H9 (cell line): ENCODE measurements around the gene RSPO3. TPM values are rescaled to one million over a fixed set of nuclear protein-coding genes. Genes with fewer than 3 reads are reported as not detected.
A peak's percentile ranks its signal among the peaks of the same experiment; 100 is the strongest.

ENCODE experiments used
- DNase-seq: peaks from one replicate; pipeline ENCODE4 v3.0.0-alpha.2; 2017
- H2AFZ ChIP-seq: one replicate; pipeline ENCODE4 v1.6.1; 2013; ENCODE audit warnings: mild to moderate bottlenecking, low read length, control low read depth, moderate library complexity
- H2AK5ac ChIP-seq: 2 replicates; pipeline ENCODE4 v1.6.1; 2013; ENCODE audit warnings: low read length, control low read depth, mixed read lengths; ENCODE audit not compliant: insufficient read length
- H2BK120ac ChIP-seq: one replicate; pipeline ENCODE4 v1.6.1; 2013; ENCODE audit warnings: low read depth, mild to moderate bottlenecking, low read length, control low read depth, inconsistent platforms; ENCODE audit not compliant: poor library complexity, severe bottlenecking
- H2BK12ac ChIP-seq: 2 replicates; pipeline ENCODE4 v1.6.1; 2013; ENCODE audit warnings: low read length, control low read depth, mixed read lengths, low read depth; ENCODE audit not compliant: insufficient read length
- H2BK15ac ChIP-seq: 2 replicates; pipeline ENCODE4 v1.6.1; 2013; ENCODE audit warnings: low read depth, low read length, control low read depth
- H2BK20ac ChIP-seq: one replicate; pipeline ENCODE4 v1.6.1; 2013; ENCODE audit warnings: low read depth, mild to moderate bottlenecking, low read length, control low read depth, inconsistent platforms; ENCODE audit not compliant: poor library complexity, severe bottlenecking
- H2BK5ac ChIP-seq: 2 replicates; pipeline ENCODE4 v1.6.1; 2013; ENCODE audit warnings: low read length, control low read depth, mixed read lengths; ENCODE audit not compliant: insufficient read length
- H3K14ac ChIP-seq: 2 replicates; pipeline ENCODE4 v1.6.1; 2013; ENCODE audit warnings: low read length, control low read depth; ENCODE audit not compliant: insufficient read depth
- H3K18ac ChIP-seq: 2 replicates; pipeline ENCODE4 v1.6.1; 2013; ENCODE audit warnings: low read depth, mild to moderate bottlenecking, mixed read lengths, low read length, control low read depth; ENCODE audit not compliant: insufficient read length
- H3K23ac ChIP-seq: 2 replicates; pipeline ENCODE4 v1.6.1; 2013; ENCODE audit warnings: low read length, control low read depth, mixed read lengths, low read depth; ENCODE audit not compliant: insufficient read length
- H3K23me2 ChIP-seq: 2 replicates; pipeline ENCODE4 v1.6.1; 2013; ENCODE audit warnings: low read depth, mild to moderate bottlenecking, mixed read lengths, low read length, control low read depth; ENCODE audit not compliant: insufficient read length, poor library complexity, severe bottlenecking
- H3K27ac ChIP-seq: 2 replicates; pipeline ENCODE4 v1.5.1; 2013; ENCODE audit warnings: low read length, control low read depth, mixed read lengths, low read depth; ENCODE audit not compliant: insufficient read length
- H3K27me3 ChIP-seq: 2 replicates; pipeline ENCODE4 v1.6.1; 2013; ENCODE audit warnings: low read length, control low read depth, inconsistent platforms; ENCODE audit not compliant: insufficient read depth
- H3K4ac ChIP-seq: 2 replicates; pipeline ENCODE4 v1.6.1; 2013; ENCODE audit warnings: low read depth, mild to moderate bottlenecking, control low read depth, inconsistent platforms, low read length, moderate library complexity
- H3K4me1 ChIP-seq: 2 replicates; pipeline ENCODE4 v1.6.1; 2013; ENCODE audit warnings: low read length, control low read depth, inconsistent platforms; ENCODE audit not compliant: insufficient read depth
- H3K4me2 ChIP-seq: 2 replicates; pipeline ENCODE4 v1.6.1; 2013; ENCODE audit warnings: low read length, control low read depth, mixed read lengths; ENCODE audit not compliant: insufficient read length, insufficient read depth
- H3K56ac ChIP-seq: 2 replicates; pipeline ENCODE4 v1.6.1; 2013; ENCODE audit warnings: low read depth, mild to moderate bottlenecking, mixed read lengths, low read length, control low read depth; ENCODE audit not compliant: insufficient read length
- H3K79me1 ChIP-seq: 2 replicates; pipeline ENCODE4 v1.6.1; 2013; ENCODE audit warnings: low read depth, mild to moderate bottlenecking, moderate library complexity, low read length, control low read depth, inconsistent platforms; ENCODE audit not compliant: insufficient read depth, poor library complexity, severe bottlenecking
- H3K79me2 ChIP-seq: 2 replicates; pipeline ENCODE4 v1.6.1; 2013; ENCODE audit warnings: low read length, control low read depth, inconsistent platforms; ENCODE audit not compliant: insufficient read depth
- H3K9ac ChIP-seq: 2 replicates; pipeline ENCODE4 v1.6.1; 2013; ENCODE audit warnings: low read length, control low read depth, mixed read lengths; ENCODE audit not compliant: insufficient read length; ENCODE audit errors: extremely low read depth
- H3K9me3 ChIP-seq: one replicate; pipeline ENCODE4 v1.6.1; 2013; ENCODE audit warnings: low read depth, low read length, inconsistent platforms; ENCODE audit not compliant: control insufficient read depth
- H3T11ph ChIP-seq: one replicate; pipeline ENCODE4 v1.6.1; 2013; ENCODE audit warnings: mild to moderate bottlenecking, low read length, control low read depth, inconsistent platforms
- H4K20me1 ChIP-seq: one replicate; pipeline ENCODE4 v1.6.1; 2013; ENCODE audit not compliant: control insufficient read depth, insufficient read length, insufficient read depth
- H4K5ac ChIP-seq: 2 replicates; pipeline ENCODE4 v1.6.1; 2013; ENCODE audit warnings: low read depth, mild to moderate bottlenecking, mixed read lengths, low read length, control low read depth; ENCODE audit not compliant: insufficient read length
- H4K8ac ChIP-seq: replicated peaks from 2 replicates; pipeline ENCODE4 v1.6.1; 2013; ENCODE audit warnings: low read length, control low read depth, mixed read lengths, low read depth; ENCODE audit not compliant: insufficient read length
- H4K91ac ChIP-seq: 2 replicates; pipeline ENCODE4 v1.6.1; 2013; ENCODE audit warnings: low read depth, mild to moderate bottlenecking, moderate library complexity, mixed read lengths, low read length, control low read depth; ENCODE audit not compliant: insufficient read length
- H3K27ac Mint-ChIP-seq, 3 experiments: 2 replicates in 2 of 3; 3 replicates in 1 of 3; pipeline ENCODE4 v1.8.0; 2020 to 2021; ENCODE audit warnings: mixed read lengths in 3 of 3, mild to moderate bottlenecking in 1 of 3, moderate library complexity in 1 of 3
- H3K27me3 Mint-ChIP-seq: 2 replicates; pipeline ENCODE4 v1.8.0; 2021; ENCODE audit warnings: low read depth, mild to moderate bottlenecking, moderate library complexity, mixed read lengths
- H3K36me3 Mint-ChIP-seq, 3 experiments: 2 replicates in 2 of 3; 3 replicates in 1 of 3; pipeline ENCODE4 v1.8.0; 2020 to 2021; ENCODE audit warnings: low read depth in 3 of 3, mixed read lengths in 3 of 3; ENCODE audit not compliant: insufficient read depth in 1 of 3
- H3K4me1 Mint-ChIP-seq, 2 experiments: 2 replicates each; pipeline ENCODE4 v1.8.0; 2020; ENCODE audit warnings: mixed read lengths in 2 of 2
- H3K4me3 Mint-ChIP-seq, 2 experiments: 2 replicates in 1 of 2; 3 replicates in 1 of 2; pipeline ENCODE4 v1.8.0; 2020 to 2021; ENCODE audit warnings: mild to moderate bottlenecking in 2 of 2, mixed read lengths in 2 of 2, moderate library complexity in 1 of 2
- H3K9me3 Mint-ChIP-seq, 2 experiments: 2 replicates in 1 of 2; 3 replicates in 1 of 2; pipeline ENCODE4 v1.8.0; 2020; ENCODE audit warnings: mild to moderate bottlenecking in 2 of 2, mixed read lengths in 2 of 2, moderate library complexity in 1 of 2
- CTCF ChIP-seq: fragments of 200-600 bp; sonication (generic); conservative IDR thresholded peaks from 3 replicates; pipeline ENCODE4 v1.8.0; 2021; ENCODE audit warnings: antibody characterized with exemption, mild to moderate bottlenecking
- WGBS: extraction: QIAGEN DNeasy Blood & Tissue Kit; methylation state at CpG from one replicate; pipeline ENCODE4 v1.1.7; 2013; ENCODE audit warnings: missing lambda C conversion rate, low lambda C conversion rate, mixed read lengths; ENCODE audit not compliant: insufficient read length; ENCODE audit errors: extremely low coverage; 5-methylcytosine and 5-hydroxymethylcytosine counted together
- total RNA-seq: library from RNA; stranded (reverse); gene quantifications from 2 replicates; pipeline ENCODE4 v1.2.1, GENCODE V29; 2021

Gene RSPO3
- total RNA-seq, 1 experiment from 2014 or later = not detected

GRCh38 chr6:127190552-127190951 is 72.1 kb downstream of the RSPO3 start:
- Histone ChIP-seq H3T11ph (no peak overlapping the region), H3K23me2 (no peaks in the 10 kb centered on the region), H3K79me1 (no peaks in the 10 kb centered on the region), H3K9ac (no peak overlapping the region), H3K56ac (no peak overlapping the region), H3K27me3 (no peaks in the 10 kb centered on the region), H2BK5ac (no peak overlapping the region), H3K79me2 (no peaks in the 10 kb centered on the region), H2AK5ac (no peak overlapping the region), H3K14ac (no peak overlapping the region), H2AFZ (no peak overlapping the region), H4K8ac (no peak overlapping the region), H3K9me3 (no peaks in the 10 kb centered on the region), H2BK12ac (no peak overlapping the region), H3K4me1 (no peaks in the 10 kb centered on the region), H2BK20ac (no peak overlapping the region), H3K23ac (no peak overlapping the region), H2BK15ac (no peak overlapping the region), H3K4ac (no peak overlapping the region), H2BK120ac (no peak overlapping the region), H3K27ac (no peak overlapping the region), H3K18ac (no peak overlapping the region), H4K20me1 (no peaks in the 10 kb centered on the region), H4K5ac (no peak overlapping the region), H3K4me2 (no peak overlapping the region), H4K91ac (no peak overlapping the region)
- no peaks in the 10 kb centered on the region for H3K4me1 Mint-ChIP-seq
- H3K27me3 Mint-ChIP-seq = no peaks in the 10 kb centered on the region
- no peaks in the 10 kb centered on the region for H3K36me3 Mint-ChIP-seq
- no peak overlapping the region for H3K4me3 Mint-ChIP-seq
- no CpG with 5 or more reads among the region's 2 CpGs for WGBS
- no peaks in the 10 kb centered on the region for H3K9me3 Mint-ChIP-seq
- H3K27ac Mint-ChIP-seq = no peak overlapping the region
- no peak for DNase-seq
- TF ChIP-seq CTCF = peak; percentile 68
